Measurements from ENCODE around the gene CACNA1C. TPM values are rescaled to one million over a fixed set of nuclear protein-coding genes. Genes with fewer than 3 reads are reported as not detected.
A peak's percentile ranks its signal among the peaks of the same experiment; 100 is the strongest.

The CACNA1C gene
- total RNA-seq, 2 donors from 2014 or later, result 0.06 TPM; not detected in 1

DNA sequence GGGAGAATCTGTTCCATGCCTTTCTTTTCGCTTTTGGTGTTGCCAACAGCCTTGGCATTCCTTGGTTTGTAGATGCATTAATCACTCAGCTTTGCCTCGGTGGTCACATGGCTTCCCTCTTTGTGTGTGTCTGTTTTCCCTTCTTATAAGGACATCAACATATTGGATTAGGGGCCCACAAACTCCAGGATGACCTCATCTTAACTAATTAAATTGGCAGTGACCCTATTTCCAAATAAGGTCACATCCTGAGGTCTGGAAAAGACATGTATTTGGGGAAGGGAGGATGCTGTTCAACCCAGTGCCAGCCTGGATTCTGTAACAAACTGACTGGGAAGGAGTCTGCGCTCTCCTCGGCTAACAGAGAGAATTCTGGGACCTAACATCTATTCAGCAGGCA is 376.2 kb downstream of the CACNA1C start:
- peak; percentile 16 for DNase-seq (ENCODE audit: low spot score)
- no peak overlapping the region for H3K27ac Mint-ChIP-seq

DNA sequence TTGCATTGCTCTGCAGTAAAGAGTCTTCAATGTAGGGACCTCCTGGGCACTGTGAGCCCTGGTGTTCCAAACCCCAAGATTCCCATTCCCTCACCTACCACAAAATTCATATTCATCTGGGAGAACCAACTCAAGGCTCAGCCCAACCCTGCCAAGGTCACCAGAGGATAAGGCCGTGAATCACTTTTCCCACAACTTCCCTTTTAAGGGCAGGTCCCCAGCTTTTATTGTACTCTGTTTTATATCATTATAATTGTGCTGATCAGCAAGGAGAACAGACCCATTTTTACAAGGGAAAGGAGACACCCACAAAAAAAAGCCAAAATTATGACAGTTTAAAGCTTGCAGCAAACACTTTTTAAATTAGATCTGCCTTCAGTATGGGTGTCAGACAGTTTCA is 379.0 kb downstream of the CACNA1C start:
- H3K36me3 Mint-ChIP-seq, result no peaks in the 10 kb centered on the region
- ATAC-seq (no peak), DNase-seq (ENCODE audit: low spot score) (no peak)
- peaks cover 8 to 22% of the 10 kb centered on the region in 2 donors for H3K27me3 Mint-ChIP-seq
- H3K27ac Mint-ChIP-seq, result no peak overlapping the region
- no peaks in the 10 kb centered on the region for H3K9me3 Mint-ChIP-seq
- no peak overlapping the region for H3K4me3 Mint-ChIP-seq
- H3K4me1 Mint-ChIP-seq (ENCODE audit: low read depth in 2 of 2), result no peaks in the 10 kb centered on the region

More for the DNA sequence above, 376.2 kb downstream of the CACNA1C start:
- H3K36me3 Mint-ChIP-seq, result no peaks in the 10 kb centered on the region
- peaks cover 1 to 18% of the 10 kb centered on the region in 2 donors for H3K27me3 Mint-ChIP-seq
- no peak overlapping the region for H3K4me3 Mint-ChIP-seq
- no peaks in the 10 kb centered on the region for H3K4me1 Mint-ChIP-seq (ENCODE audit: low read depth in 2 of 2)
- H3K9me3 Mint-ChIP-seq, result no peaks in the 10 kb centered on the region
- no peak for ATAC-seq

DNA sequence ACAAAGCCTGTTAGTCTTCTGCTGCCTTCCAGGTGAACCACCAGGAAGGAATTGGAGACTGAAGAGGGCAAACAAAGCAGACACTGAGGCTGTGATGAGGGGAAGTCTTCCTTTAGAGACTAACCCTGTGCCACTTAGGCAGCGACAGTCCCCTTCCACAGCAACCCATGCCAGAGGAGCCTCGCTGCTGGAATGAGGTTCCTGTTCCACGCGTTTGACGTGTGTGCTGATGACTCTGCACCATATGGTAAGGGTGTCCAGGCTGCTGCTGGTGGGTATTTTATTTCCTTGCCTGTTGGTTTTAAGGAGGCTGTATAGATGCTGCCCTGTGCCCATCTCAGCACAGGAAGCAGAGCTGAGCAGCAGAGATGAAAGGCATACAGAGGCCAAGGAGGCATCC is 380.1 kb downstream of the CACNA1C start:
- Mint-ChIP-seq H3K27ac (no peak overlapping the region), H3K9me3 (peaks cover 2% of the 10 kb centered on the region), H3K4me1 (ENCODE audit: low read depth in 2 of 2) (no peaks in the 10 kb centered on the region), H3K36me3 (no peaks in the 10 kb centered on the region), H3K4me3 (no peak overlapping the region), H3K27me3 (peaks cover 8 to 22% of the 10 kb centered on the region in 2 donors)
- ATAC-seq, result no peak
- DNase-seq (ENCODE audit: low spot score), result no peak

DNA sequence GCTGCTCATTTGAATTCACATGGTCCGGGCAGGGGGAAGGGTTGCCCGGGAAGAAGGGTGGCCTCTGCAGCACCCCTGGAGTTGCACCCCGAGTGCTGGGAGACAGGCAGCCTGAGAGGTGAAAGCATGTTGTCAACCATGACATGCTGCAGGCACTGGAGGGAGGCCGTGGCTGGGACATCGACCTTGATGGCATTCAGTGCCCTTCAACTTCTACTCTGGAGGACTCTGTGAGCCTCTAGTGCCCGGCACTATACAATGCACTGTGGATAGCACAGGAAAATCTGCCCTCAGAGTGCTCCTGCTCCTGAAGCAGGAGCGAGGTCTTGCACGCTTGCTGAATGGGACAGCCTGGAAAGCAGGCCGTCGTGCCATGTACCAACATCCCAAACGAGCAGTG is 382.7 kb downstream of the CACNA1C start:
- Mint-ChIP-seq H3K27ac (no peak overlapping the region), H3K36me3 (no peaks in the 10 kb centered on the region), H3K4me1 (ENCODE audit: low read depth in 2 of 2) (no peaks in the 10 kb centered on the region), H3K27me3 (peaks cover 11 to 17% of the 10 kb centered on the region in 2 donors), H3K9me3 (peaks cover 7% of the 10 kb centered on the region), H3K4me3 (no peak overlapping the region)
- peak; percentile 35 for DNase-seq (ENCODE audit: low spot score)
- ATAC-seq, result no peak

DNA sequence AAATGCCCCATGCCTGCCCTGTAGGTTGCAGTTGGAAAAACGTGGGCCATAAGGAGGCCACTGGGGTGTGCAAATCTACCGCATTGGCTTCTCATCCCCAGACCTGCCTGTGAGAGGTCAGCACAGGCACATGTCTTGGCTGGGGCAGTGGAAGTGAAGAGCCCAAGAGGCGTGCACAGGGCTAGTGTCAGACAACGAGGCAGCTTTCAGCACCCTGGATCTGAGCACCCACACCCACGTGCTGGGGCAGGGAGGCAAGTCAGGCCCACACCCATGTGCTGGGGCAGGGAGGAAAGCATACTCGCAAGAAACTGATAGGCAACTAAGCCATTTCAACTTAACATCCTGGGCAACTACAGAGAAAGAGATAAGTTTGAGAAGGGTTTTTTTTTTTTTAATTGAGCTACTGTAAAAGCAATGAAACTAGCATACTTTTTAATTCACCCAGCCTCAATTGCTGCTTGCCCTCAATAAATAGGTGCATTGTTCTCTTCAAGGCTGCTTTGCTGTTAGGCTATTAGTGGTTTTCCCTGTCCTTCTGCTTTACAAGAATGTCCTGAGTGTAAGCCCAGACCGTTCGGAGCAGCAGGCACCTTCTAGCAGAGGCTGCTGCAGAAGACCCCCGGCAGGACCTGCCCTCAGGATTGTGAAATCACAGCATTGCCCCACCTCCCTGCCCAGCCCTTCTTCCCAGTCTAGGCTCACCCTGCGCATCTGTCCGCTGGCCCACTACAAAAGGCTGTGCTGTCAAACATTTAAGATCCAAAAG is 386.7 kb downstream of the CACNA1C start:
- H3K27me3 Mint-ChIP-seq, result peaks cover 15 to 20% of the 10 kb centered on the region in 2 donors
- H3K36me3 Mint-ChIP-seq, result no peaks in the 10 kb centered on the region
- peak; percentile 29 for DNase-seq (ENCODE audit: low spot score)
- H3K4me1 Mint-ChIP-seq (ENCODE audit: low read depth in 2 of 2), result no peaks in the 10 kb centered on the region
- H3K4me3 Mint-ChIP-seq, result no peak overlapping the region
- H3K9me3 Mint-ChIP-seq, result peaks cover 7% of the 10 kb centered on the region
- H3K27ac Mint-ChIP-seq, result no peak overlapping the region
- no peak for ATAC-seq

DNA sequence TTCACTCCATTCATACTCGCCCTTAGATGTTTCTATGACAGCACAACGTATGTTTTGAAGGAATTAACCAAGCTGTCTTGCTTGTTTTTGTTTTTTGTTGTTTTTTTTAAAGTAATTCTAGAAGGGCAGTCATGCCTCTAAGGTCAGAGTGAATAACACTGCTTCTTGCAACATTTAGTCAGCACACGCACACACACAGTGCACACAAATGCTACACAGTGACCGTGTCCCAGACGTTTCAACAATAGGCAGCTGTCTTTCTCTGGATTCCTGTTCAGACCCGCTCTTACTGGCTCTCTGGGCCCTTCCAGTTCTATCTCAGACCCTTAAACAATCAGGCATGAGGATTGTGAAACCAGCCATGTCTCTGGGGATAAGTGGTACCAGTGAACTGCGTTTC is 391.0 kb downstream of the CACNA1C start:
- DNase-seq (ENCODE audit: low spot score) (no peak), ATAC-seq (no peak)
- no peaks in the 10 kb centered on the region for H3K4me1 Mint-ChIP-seq (ENCODE audit: low read depth in 2 of 2)
- no peak overlapping the region for H3K27ac Mint-ChIP-seq
- peaks cover 21 to 37% of the 10 kb centered on the region in 2 donors for H3K27me3 Mint-ChIP-seq
- no peak overlapping the region for H3K4me3 Mint-ChIP-seq
- H3K36me3 Mint-ChIP-seq, result no peaks in the 10 kb centered on the region
- peaks cover 7% of the 10 kb centered on the region for H3K9me3 Mint-ChIP-seq

DNA sequence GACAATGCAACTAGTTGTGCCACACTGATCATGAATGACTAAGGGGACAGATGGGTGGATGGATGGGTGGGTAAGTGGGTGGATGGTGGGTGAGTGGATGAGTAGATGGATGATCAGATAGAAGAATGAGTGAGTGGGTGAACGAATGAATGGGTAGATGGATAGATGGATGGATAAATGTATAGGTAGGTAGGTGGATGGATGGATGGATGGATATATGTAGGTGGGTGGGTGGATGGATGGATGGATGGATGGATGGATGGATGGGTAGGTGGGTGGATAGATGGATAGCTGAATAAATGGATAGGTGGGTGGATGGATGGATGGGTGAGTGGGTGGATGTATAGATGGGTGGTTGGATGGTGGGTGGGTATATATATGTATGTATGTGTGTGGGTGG is 393.2 kb downstream of the CACNA1C start:
- Mint-ChIP-seq H3K4me1 (ENCODE audit: low read depth in 2 of 2) (no peaks in the 10 kb centered on the region), H3K9me3 (peaks cover 7% of the 10 kb centered on the region), H3K4me3 (no peak overlapping the region), H3K27ac (no peak overlapping the region), H3K36me3 (no peaks in the 10 kb centered on the region), H3K27me3 (peaks cover 20 to 37% of the 10 kb centered on the region in 2 donors)
- DNase-seq (ENCODE audit: low spot score), result no peak
- ATAC-seq, result no peak

DNA sequence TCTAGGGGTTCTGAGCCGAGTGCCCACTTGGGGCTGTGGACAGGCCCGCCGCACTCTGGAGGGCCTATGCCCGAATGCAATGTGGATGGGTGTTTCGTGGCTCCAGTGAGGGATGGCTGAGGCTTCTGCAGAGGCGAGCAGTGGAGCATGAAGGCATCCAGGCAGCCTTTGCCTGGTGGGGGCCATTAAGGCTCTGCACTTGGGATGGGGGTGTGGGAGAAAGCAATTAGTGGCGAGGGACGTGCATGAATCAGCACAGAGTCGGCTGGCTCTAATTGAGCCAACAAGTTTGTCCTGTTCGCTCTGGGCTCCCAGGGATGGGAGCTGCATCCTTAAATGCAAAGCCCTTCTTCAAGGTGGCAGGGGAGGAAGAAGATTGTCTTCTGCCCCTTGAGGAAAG is 395.1 kb downstream of the CACNA1C start:
- no peak overlapping the region for H3K27ac Mint-ChIP-seq
- no peaks in the 10 kb centered on the region for H3K36me3 Mint-ChIP-seq
- peaks cover 7% of the 10 kb centered on the region for H3K9me3 Mint-ChIP-seq
- no peaks in the 10 kb centered on the region for H3K4me1 Mint-ChIP-seq (ENCODE audit: low read depth in 2 of 2)
- no peak overlapping the region for H3K4me3 Mint-ChIP-seq
- DNase-seq (ENCODE audit: low spot score), result no peak
- H3K27me3 Mint-ChIP-seq, result peaks cover 15 to 27% of the 10 kb centered on the region in 2 donors
- ATAC-seq, result no peak

DNA sequence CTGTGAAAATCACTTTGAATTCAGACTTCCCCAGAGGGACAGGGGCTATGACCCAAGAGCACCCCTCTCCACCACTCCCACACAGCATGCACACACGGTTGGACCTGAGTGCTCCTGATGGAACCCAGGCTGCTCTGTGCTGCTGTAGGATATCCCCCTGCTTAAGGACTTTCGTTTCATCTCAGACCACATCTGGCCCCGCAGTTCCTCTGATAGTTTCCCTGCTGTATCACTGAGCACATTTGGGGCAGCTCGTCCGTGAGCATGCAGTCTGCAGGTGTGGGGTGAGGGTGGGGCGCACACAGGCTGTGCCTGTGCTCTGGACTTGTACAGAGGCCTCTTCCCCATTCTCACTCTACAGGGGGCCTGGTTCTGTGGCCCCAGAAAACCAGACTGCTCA is 396.8 kb downstream of the CACNA1C start:
- no peak overlapping the region for H3K4me3 Mint-ChIP-seq
- DNase-seq (ENCODE audit: low spot score) (no peak), ATAC-seq (no peak)
- H3K27me3 Mint-ChIP-seq, result peaks cover 13 to 23% of the 10 kb centered on the region in 2 donors
- H3K27ac Mint-ChIP-seq, result no peak overlapping the region
- H3K9me3 Mint-ChIP-seq, result peaks cover 7% of the 10 kb centered on the region
- no peaks in the 10 kb centered on the region for H3K4me1 Mint-ChIP-seq (ENCODE audit: low read depth in 2 of 2)
- H3K36me3 Mint-ChIP-seq, result no peaks in the 10 kb centered on the region

DNA sequence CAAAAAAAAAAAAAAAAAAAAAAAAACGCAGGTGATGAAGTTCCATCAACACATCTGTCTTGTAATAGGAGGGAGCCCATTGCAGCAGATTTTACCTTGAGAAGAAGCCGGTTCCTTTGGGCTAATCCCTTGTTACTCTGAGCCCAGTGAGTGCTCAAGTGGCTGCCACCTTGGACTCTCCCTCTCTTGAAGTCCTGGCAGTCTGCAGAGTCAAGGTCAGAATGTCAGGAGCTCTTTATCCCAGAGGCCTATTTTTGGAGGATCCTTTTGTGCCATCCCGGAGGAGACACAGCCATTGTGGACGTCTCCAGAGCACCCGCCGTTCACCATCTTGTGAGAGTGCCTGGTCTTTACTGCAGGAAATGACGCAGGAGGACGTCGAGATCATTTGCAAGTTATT is 397.8 kb downstream of the CACNA1C start:
- DNase-seq (ENCODE audit: low spot score) (no peak), ATAC-seq (no peak)
- H3K4me3 Mint-ChIP-seq, result no peak overlapping the region
- no peaks in the 10 kb centered on the region for H3K4me1 Mint-ChIP-seq (ENCODE audit: low read depth in 2 of 2)
- H3K9me3 Mint-ChIP-seq, result peaks cover 7% of the 10 kb centered on the region
- peaks cover 7 to 15% of the 10 kb centered on the region in 2 donors for H3K27me3 Mint-ChIP-seq
- H3K27ac Mint-ChIP-seq, result no peak overlapping the region
- H3K36me3 Mint-ChIP-seq, result no peaks in the 10 kb centered on the region

DNA sequence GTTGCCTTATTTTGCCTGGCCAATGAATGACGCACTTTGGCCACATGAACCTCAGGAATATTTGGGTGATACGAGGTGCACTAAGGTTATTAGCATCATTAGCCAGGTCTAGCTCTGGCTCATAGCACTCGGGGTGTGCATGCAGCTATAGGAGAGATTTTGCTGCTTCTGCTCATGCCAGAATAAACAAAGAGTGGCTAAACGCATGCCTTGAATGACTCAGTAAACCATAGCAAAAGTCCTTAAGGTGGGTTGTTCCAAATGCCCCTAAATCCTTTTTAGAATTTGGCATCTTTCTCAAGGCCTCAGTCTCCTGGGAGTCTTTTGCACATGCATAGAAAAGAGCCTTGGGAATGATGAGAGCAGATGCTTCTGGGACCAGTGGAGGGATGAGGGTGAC is 398.2 kb downstream of the CACNA1C start:
- ATAC-seq, result no peak

DNA sequence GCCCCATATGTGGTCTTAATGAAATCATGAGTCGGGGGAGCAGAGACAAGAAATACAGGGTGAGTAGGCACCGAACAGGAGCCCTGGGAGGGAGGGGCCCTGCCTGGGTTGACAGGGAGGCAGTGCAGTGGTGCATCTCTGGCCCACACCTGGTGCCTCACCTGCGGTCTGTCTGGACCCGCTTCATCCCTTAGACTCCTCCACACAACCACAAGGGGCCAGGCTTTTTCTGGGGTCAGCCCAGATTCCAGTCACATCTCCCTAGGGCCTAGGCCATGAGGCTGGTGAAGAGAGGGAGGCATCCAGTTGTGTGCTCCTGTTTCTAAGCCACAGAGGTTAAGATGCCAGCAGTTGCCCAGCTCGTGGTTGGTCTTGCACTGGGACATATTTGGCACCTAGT is 398.7 kb downstream of the CACNA1C start:
- H3K36me3 Mint-ChIP-seq, result no peaks in the 10 kb centered on the region
- H3K27me3 Mint-ChIP-seq, result peaks cover 3 to 6% of the 10 kb centered on the region in 2 donors
- DNase-seq (ENCODE audit: low spot score), result no peak
- H3K27ac Mint-ChIP-seq, result no peak overlapping the region
- no peaks in the 10 kb centered on the region for H3K4me1 Mint-ChIP-seq (ENCODE audit: low read depth in 2 of 2)
- H3K4me3 Mint-ChIP-seq, result no peak overlapping the region
- peaks cover 3% of the 10 kb centered on the region for H3K9me3 Mint-ChIP-seq
- ATAC-seq, result peak in 1 of 2 donors; percentile 26

More for the DNA sequence above, 398.2 kb downstream of the CACNA1C start:
- peaks cover 4 to 10% of the 10 kb centered on the region in 2 donors for H3K27me3 Mint-ChIP-seq
- H3K4me1 Mint-ChIP-seq (ENCODE audit: low read depth in 2 of 2), result no peaks in the 10 kb centered on the region
- no peak overlapping the region for H3K27ac Mint-ChIP-seq
- no peak for DNase-seq (ENCODE audit: low spot score)
- no peak overlapping the region for H3K4me3 Mint-ChIP-seq
- H3K36me3 Mint-ChIP-seq, result no peaks in the 10 kb centered on the region
- H3K9me3 Mint-ChIP-seq, result peaks cover 4% of the 10 kb centered on the region

DNA sequence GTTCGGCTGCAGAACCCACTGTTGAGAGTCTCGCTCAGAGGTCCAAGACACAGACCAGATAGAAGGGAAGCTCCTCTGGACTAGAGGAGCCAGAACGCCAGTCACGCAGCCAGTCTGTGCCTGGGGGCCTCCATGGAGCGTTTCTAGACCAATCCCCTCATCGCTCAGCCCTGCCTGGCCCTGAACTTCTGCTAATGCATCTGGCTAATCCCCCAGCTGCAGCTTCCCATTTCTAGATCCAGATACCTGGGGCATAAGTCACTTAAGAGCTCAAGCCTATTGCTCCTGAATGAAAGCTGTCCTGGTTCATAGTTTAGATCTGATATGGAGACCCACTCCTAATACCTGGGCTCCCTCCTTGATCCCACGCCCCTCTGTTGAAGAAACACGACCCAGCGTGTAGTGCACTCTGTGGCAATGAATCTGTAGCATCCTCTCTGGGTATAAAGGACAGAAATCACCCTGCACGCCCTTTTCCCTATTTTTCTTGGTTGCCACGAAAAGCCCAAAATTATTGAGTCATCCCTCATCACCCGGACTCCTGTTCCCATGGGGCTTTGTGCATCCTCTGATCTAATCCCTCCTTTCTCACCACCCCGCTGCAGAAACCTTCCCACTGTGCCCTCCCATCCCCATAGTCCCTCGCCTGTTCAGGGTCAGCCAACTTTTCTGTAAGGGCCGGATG is 400.4 kb downstream of the CACNA1C start:
- DNase-seq (ENCODE audit: low spot score) (no peak), ATAC-seq (no peak)
- Mint-ChIP-seq H3K4me1 (ENCODE audit: low read depth in 2 of 2) (no peaks in the 10 kb centered on the region), H3K9me3 (no peaks in the 10 kb centered on the region), H3K4me3 (no peak overlapping the region), H3K27me3 (peaks cover 0 to 3% of the 10 kb centered on the region in 2 donors), H3K36me3 (no peaks in the 10 kb centered on the region), H3K27ac (no peak overlapping the region)

DNA sequence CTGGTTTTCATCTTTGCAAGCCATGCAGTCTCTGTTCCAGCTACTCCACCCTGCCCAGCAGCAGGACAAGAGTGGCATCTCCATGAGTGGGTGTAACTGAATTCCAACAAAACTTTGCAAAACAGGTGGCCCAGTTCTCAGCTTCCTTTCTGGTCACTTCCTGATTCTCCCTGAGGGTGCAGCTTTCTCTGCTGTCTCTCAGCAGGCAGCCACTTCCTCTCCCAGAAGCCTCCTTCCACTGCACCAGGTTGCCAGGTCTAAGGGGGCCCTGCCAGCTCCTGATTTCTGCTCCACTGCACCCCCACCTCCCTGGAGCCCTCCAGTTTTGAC is 400.9 kb downstream of the CACNA1C start:
- no peaks in the 10 kb centered on the region for H3K4me1 Mint-ChIP-seq (ENCODE audit: low read depth in 2 of 2)
- H3K4me3 Mint-ChIP-seq, result no peak overlapping the region
- no peaks in the 10 kb centered on the region for H3K36me3 Mint-ChIP-seq
- ATAC-seq (no peak), DNase-seq (ENCODE audit: low spot score) (no peak)
- H3K27ac Mint-ChIP-seq, result no peak overlapping the region
- peaks cover 0 to 3% of the 10 kb centered on the region in 2 donors for H3K27me3 Mint-ChIP-seq
- H3K9me3 Mint-ChIP-seq, result no peaks in the 10 kb centered on the region

Data from natural killer cell treated with Interleukin-12 subunit alpha and Interleukin-12 subunit beta and Interleukin-15 and Interleukin-18, amount 100 ng/mL, for 72 hours (primary cell).